Psoas muscle (tissue), 8 donors: ENCODE data around the gene PTTG2. TPM values are rescaled to one million over a fixed set of nuclear protein-coding genes. Genes with fewer than 3 reads are reported as not detected.

Experiments used
- ATAC-seq, 4 donors: fragments of 200-7000 bp; cut with Tn5 transposase; one replicate each; pipeline ENCODE4 v1.9.1; 2020; ENCODE audit warnings: moderate library complexity in 3 of 4, mild to moderate bottlenecking in 2 of 4
- DNase-seq, 2 donors: peaks; one replicate each; pipeline ENCODE4 v3.0.0-alpha.2; 2020
- H3K27ac ChIP-seq: fragments of 200-600 bp; one replicate; pipeline ENCODE4 v1.8.0; 2022
- H3K27me3 ChIP-seq, 3 donors: fragments of 200-600 bp in 1 of 3; one replicate each; pipeline versions ENCODE4 v1.6.1 to v1.8.0; 2013 to 2022; ENCODE audit warnings: low read length in 2 of 3, mild to moderate bottlenecking in 2 of 3, moderate library complexity in 1 of 3; ENCODE audit not compliant: insufficient read depth in 3 of 3
- H3K36me3 ChIP-seq, 2 donors: fragments of 200-600 bp in 1 of 2; one replicate each; pipeline versions ENCODE4 v1.6.1 to v1.8.0; 2013 to 2022; ENCODE audit warnings: low read depth in 1 of 2, mild to moderate bottlenecking in 1 of 2, moderate library complexity in 1 of 2; ENCODE audit not compliant: insufficient read depth in 1 of 2
- H3K4me1 ChIP-seq: fragments of 200-600 bp; one replicate; pipeline ENCODE4 v1.8.0; 2022
- H3K4me3 ChIP-seq: fragments of 200-600 bp; one replicate; pipeline ENCODE4 v1.8.0; 2022; ENCODE audit warnings: mild to moderate bottlenecking
- H3K9me3 ChIP-seq: fragments of 200-600 bp; one replicate; pipeline ENCODE4 v1.8.0; 2022
- CTCF ChIP-seq: fragments of 200-600 bp; IDR thresholded peaks from one replicate; pipeline ENCODE4 v1.8.0; 2022; ENCODE audit warnings: antibody characterized with exemption
- WGBS, 3 donors: extraction: QIAGEN DNeasy Blood & Tissue Kit; methylation state at CpG; one replicate each; pipeline versions ENCODE4 v1.1.6 to v1.1.7; 2013; 5-methylcytosine and 5-hydroxymethylcytosine counted together
- intact Hi-C, 2 donors: fragments of 100-400 bp; cut with DNase I; formaldehyde crosslinking; loops; one replicate each; pipeline versions ENCODE4 v1.11.0 to v1.14.2; 2022
- polyA plus RNA-seq, 3 donors: library from polyadenylated mRNA; stranded (reverse); fragments of 200-250 nt; gene quantifications; one replicate each; pipeline ENCODE4 v1.2.3, GENCODE V29; 2013
- total RNA-seq, 4 donors: library from RNA; stranded (reverse); fragmentation: NEBNext Ultra II Directional in 2 of 4; extraction: Animal tissue kit (Norgen Biotek cat#: 25700) in 2 of 4; gene quantifications; one replicate each; pipeline versions ENCODE4 v1.2.1 to v1.2.4, GENCODE V29; 2021 to 2023
- donor health status: healthy with polysubstance abuse.
- donor health status: DM: no; HTN: no; CAD: no; lungs with moderate emphysema.
- donor health status: Bipolar disorder and iron deficiency.
- donor health status: healthy.
- donor health status: DM: yes; HTN: yes; CAD: no.
- donor health status: DM: no; HTN: no; CAD: no.
- donor health status: DM: no; HTN: no; CAD: no.
- donor health status: DM: yes; HTN: yes; CAD: no.

PTTG2 gene
- total and polyA plus RNA-seq, 7 donors = 0.10 to 3.9 (median 0.69) TPM; not detected in 3

GRCh38 chr4:37995299-37995821, 35.2 kb downstream of the PTTG2 start:
- intact Hi-C loops = no loop called here
- Histone ChIP-seq H3K27ac (no peak overlapping the region), H3K36me3 (no peaks in the 10 kb centered on the region), H3K27me3 (no peaks in the 10 kb centered on the region), H3K9me3 (no peaks in the 10 kb centered on the region), H3K4me3 (no peak overlapping the region), H3K4me1 (no peaks in the 10 kb centered on the region)
- ATAC-seq (no peak), DNase-seq (no peak)
- 91 to 94% (median 92%) methylated on average over 5 of the region's 5 CpGs for WGBS, 3 donors
- no peak for TF ChIP-seq CTCF

- Histone ChIP-seq H3K9me3 (no peaks in the 10 kb centered on the region), H3K27me3 (no peaks in the 10 kb centered on the region), H3K4me3 (no peak overlapping the region), H3K36me3 (peaks cover 0 to 2% of the 10 kb centered on the region in 2 donors), H3K4me1 (no peaks in the 10 kb centered on the region), H3K27ac (no peak overlapping the region)
- intact Hi-C loops = no loop called here
- WGBS, 3 donors = 65 to 92% (median 75%) methylated on average over 7 of the region's 7 CpGs
- TF ChIP-seq CTCF = no peak
- DNase-seq (peak in 1 of 2 donors; percentile 56), ATAC-seq (peak in 1 of 4 donors; percentile 42)
These were observed 36.0 kb downstream of the PTTG2 start for GRCh38 chr4:37995981-37996775.

DNA sequence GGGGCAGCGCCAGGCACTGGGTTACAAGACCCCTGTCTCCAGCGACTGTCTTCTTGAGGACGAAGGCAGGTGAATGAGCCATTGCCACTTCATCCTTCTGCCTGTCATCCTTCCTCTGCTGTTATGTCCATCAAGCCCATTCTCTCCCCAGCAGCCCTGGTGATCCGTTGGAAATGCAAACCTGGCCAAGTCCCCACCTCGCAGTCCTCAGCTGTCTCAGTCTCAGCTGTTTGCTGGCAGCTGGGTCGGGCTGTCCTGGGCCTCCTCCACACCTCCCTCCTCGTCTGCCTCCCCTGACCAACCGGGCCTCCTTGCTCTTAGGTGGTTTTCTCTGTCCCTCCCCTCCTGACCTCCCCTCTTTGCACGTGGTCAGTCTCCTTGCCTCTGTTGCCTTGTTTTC, 38.0 kb downstream of the PTTG2 start:
- Histone ChIP-seq H3K27ac (no peak overlapping the region), H3K9me3 (no peaks in the 10 kb centered on the region), H3K27me3 (no peaks in the 10 kb centered on the region), H3K4me3 (no peak overlapping the region), H3K36me3 (peaks cover 0 to 2% of the 10 kb centered on the region in 2 donors), H3K4me1 (no peaks in the 10 kb centered on the region)
- TF ChIP-seq CTCF = no peak
- intact Hi-C loops = no loop called here
- 39 to 56% (median 40%) methylated on average over 9 of the region's 9 CpGs for whole genome bisulfite sequencing, 3 donors
- ATAC-seq = peak in 3 of 4 donors; percentile 43 to 64 (median 62)
- peak in 1 of 2 donors; percentile 55 for DNase-seq

DNA sequence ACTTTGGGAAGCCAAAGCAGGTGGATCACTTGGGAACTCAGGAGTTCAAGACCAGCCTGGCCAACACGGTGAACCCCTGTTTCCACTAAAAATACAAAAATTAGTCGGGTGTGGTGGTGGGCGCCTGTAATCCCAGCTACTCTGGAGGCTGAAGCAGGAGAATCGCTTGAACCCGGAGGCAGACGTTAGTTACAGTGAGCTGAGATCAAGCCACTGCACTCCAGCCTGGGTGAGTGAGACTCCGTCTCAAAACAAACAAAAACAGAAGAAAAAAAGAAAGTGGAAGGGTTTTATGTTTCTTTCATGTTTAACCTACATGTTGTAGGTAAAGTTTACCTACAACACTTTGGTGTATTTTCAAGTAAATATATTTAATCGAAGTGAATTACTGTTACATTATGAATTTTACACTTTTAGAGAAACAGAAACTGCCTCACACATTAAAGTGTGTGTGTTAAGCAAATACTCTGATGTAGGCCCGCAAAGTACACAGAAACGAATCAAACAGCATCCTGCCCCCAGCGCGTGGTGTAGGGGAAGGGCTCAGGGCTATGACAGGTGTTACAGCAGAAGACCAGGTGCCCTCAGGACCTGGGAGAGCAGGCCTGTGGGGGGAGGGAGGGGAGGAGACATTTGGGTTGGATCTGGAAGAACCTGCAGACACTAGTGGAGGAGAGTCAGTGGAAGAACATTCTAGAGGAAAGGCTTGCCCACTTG, 39.0 kb downstream of the PTTG2 start:
- Histone ChIP-seq H3K4me3 (no peak overlapping the region), H3K27me3 (no peaks in the 10 kb centered on the region), H3K27ac (no peak overlapping the region), H3K9me3 (no peaks in the 10 kb centered on the region), H3K4me1 (no peaks in the 10 kb centered on the region), H3K36me3 (peaks cover 0 to 2% of the 10 kb centered on the region in 2 donors)
- 92 to 97% (median 95%) methylated on average over 12 of the region's 12 CpGs for WGBS, 3 donors
- TF ChIP-seq CTCF = no peak
- intact Hi-C loops = no loop called here
- DNase-seq (no peak), ATAC-seq (no peak)
